HepG2 (cell line): Measurements from ENCODE around the gene CABP4. TPM values are rescaled to one million over a fixed set of nuclear protein-coding genes. Genes with fewer than 3 reads are reported as not detected.

Experiments used
- ATAC-seq: fragments of 200-7000 bp; cut with Tn5 transposase; 3 replicates; pipeline ENCODE4 v1.9.1; 2020; ENCODE audit warnings: mild to moderate bottlenecking, moderate library complexity
- BruUV-seq: library from RNA; stranded (reverse); fragments of 400-500 nt; replicated peaks from 2 replicates; lab custom pipeline; 2021; lab: Mats Ljungman, UMichigan
- CTCF ChIA-PET: fragments of 300-600 bp; formaldehyde crosslinking; extraction: SDS; loops from one replicate; lab custom pipeline; 2021; ENCODE audit warnings: low total read pairs, inconsistent platforms, low intra/inter-chr PET ratio; lab: Yijun Ruan, JAX
- POLR2A ChIA-PET: fragments of 350-600 bp; sonication (Branson Sonifier 250); formaldehyde crosslinking; loops from one replicate; lab custom pipeline; 2020; ENCODE audit warnings: antibody characterized with exemption, inconsistent platforms; lab: Yijun Ruan, JAX
- DNase-seq: peaks from one replicate; pipeline ENCODE4 v3.0.0-alpha.2; 2015; ENCODE audit warnings: low spot score
- FAIRE-seq: peaks from 3 replicates; lab custom pipeline; 2011; peaks lifted over from hg19 to GRCh38; lab: Jason Lieb, UNC
- H2AFZ ChIP-seq: one replicate; pipeline ENCODE4 v1.6.1; 2011; ENCODE audit warnings: low read length, inconsistent platforms
- H3K27ac ChIP-seq: fragments of 300-600 bp; 3 replicates; pipeline ENCODE4 v1.8.0; 2011; ENCODE audit warnings: mixed run types, mild to moderate bottlenecking, mixed read lengths, low read length, inconsistent platforms; ENCODE audit not compliant: insufficient read depth; ENCODE audit errors: extremely low read length
- H3K27me3 ChIP-seq, 2 experiments: fragments of 200-600 bp in 1 of 2; 2 replicates in 1 of 2; 3 replicates in 1 of 2; pipeline versions ENCODE4 v1.6.0 to v1.8.0; 2011; ENCODE audit warnings: low read length in 2 of 2, mild to moderate bottlenecking in 2 of 2, moderate library complexity in 2 of 2, inconsistent platforms in 1 of 2; ENCODE audit not compliant: insufficient read depth in 2 of 2, control insufficient read depth in 1 of 2
- H3K36me3 ChIP-seq, 2 experiments: fragments of 200-600 bp in 1 of 2; replicated peaks in 1 of 2; 2 replicates in 1 of 2; 3 replicates in 1 of 2; pipeline versions ENCODE4 v1.5.1 to v1.8.0; 2011; ENCODE audit warnings: low read length in 2 of 2, inconsistent platforms in 1 of 2; ENCODE audit not compliant: insufficient read depth in 2 of 2, control insufficient read depth in 1 of 2
- H3K4me1 ChIP-seq: 2 replicates; pipeline ENCODE4 v1.5.1; 2012; ENCODE audit warnings: low read length, inconsistent platforms; ENCODE audit not compliant: insufficient read depth
- H3K4me2 ChIP-seq: 2 replicates; pipeline ENCODE4 v1.6.0; 2011; ENCODE audit warnings: low read depth, low read length, inconsistent platforms
- H3K4me3 ChIP-seq, 3 experiments: fragments of 200-600 bp in 1 of 3; sonication (generic), shearing (Covaris generic) in 1 of 3; replicated peaks in 1 of 3; 2 replicates each; pipeline ENCODE4 v1.5.1; 2011 to 2016; ENCODE audit warnings: low read length in 3 of 3, inconsistent platforms in 2 of 3, low read depth in 2 of 3, mild to moderate bottlenecking in 2 of 3, control low read depth in 1 of 3, mixed read lengths in 1 of 3; ENCODE audit not compliant: insufficient read depth in 1 of 3
- H3K79me2 ChIP-seq: one replicate; pipeline ENCODE4 v1.6.1; 2011; ENCODE audit warnings: low read length, inconsistent platforms; ENCODE audit not compliant: insufficient read depth
- H3K9ac ChIP-seq: 2 replicates; pipeline ENCODE4 v1.6.0; 2011; ENCODE audit warnings: mild to moderate bottlenecking, low read depth, low read length, inconsistent platforms; ENCODE audit not compliant: insufficient read depth
- H3K9me3 ChIP-seq: 2 replicates; pipeline ENCODE4 v1.5.1; 2012; ENCODE audit warnings: mild to moderate bottlenecking, low read length
- H4K20me1 ChIP-seq: 2 replicates; pipeline ENCODE4 v1.6.0; 2011; ENCODE audit warnings: inconsistent platforms, mild to moderate bottlenecking, low read length, moderate library complexity; ENCODE audit not compliant: insufficient read depth
- AGO2 ChIP-seq: fragments of 200-400 bp; formaldehyde crosslinking; optimal IDR thresholded peaks from 2 replicates; pipeline ENCODE3; 2017; ENCODE audit warnings: mild to moderate bottlenecking, low read depth, low read length, moderate library complexity
- MTA1 ChIP-seq: sonication (generic); formaldehyde crosslinking; IDR thresholded peaks from 2 replicates; pipeline ENCODE4 v1.4.0; 2020; ENCODE audit warnings: missing genetic modification reagents, mild to moderate bottlenecking, borderline replicate concordance
- POLR2AphosphoS2 ChIP-seq: IDR thresholded peaks from 2 replicates; pipeline ENCODE4 v1.6.1; 2011; ENCODE audit warnings: low read depth, low read length, improper control_type of control experiment
- RBFOX2 ChIP-seq: fragments of 200-400 bp; formaldehyde crosslinking; IDR thresholded peaks from 2 replicates; pipeline ENCODE4 v1.6.1; 2017; ENCODE audit warnings: low read depth, mild to moderate bottlenecking, low read length
- SRSF9 ChIP-seq: fragments of 200-400 bp; formaldehyde crosslinking; IDR thresholded peaks from 2 replicates; pipeline ENCODE4 v1.6.1; 2018; ENCODE audit warnings: borderline replicate concordance, mild to moderate bottlenecking, low read depth, low read length; ENCODE audit not compliant: insufficient read depth, poor library complexity, severe bottlenecking
- ZNF484 ChIP-seq: sonication (generic); formaldehyde crosslinking; IDR thresholded peaks from 2 replicates; pipeline ENCODE4 v1.5.1; 2020; ENCODE audit warnings: mild to moderate bottlenecking, low read depth, missing genetic modification reagents, borderline replicate concordance
- ZNF629 ChIP-seq: sonication (generic); formaldehyde crosslinking; conservative IDR thresholded peaks from 2 replicates; pipeline ENCODE4 v1.5.0; 2020; ENCODE audit warnings: missing genetic modification reagents
- WGBS: methylation state at CpG from one replicate; pipeline ENCODE4 v1.1.6; 2017; ENCODE audit warnings: low lambda C conversion rate; 5-methylcytosine and 5-hydroxymethylcytosine counted together
- in situ Hi-C: cut with HindIII; loops from 2 replicates; pipeline ENCODE4 v1.10.0; 2017; ENCODE audit warnings: low pct_unique_long_range_greater_than_20kb; ENCODE audit not compliant: extremely low pct_ligation_motif_present
- intact Hi-C: fragments of 100-400 bp; cut with micrococcal nuclease; formaldehyde crosslinking; loops from one replicate; pipeline ENCODE4 v1.10.0; 2022; ENCODE audit not compliant: unreplicated experiment
- polyA plus RNA-seq, 8 experiments: library from polyadenylated mRNA; depleted of rRNA in 3 of 8; stranded (reverse) in 7 of 8; unstranded in 1 of 8; fragments of >200 nt; fragmentation: Illumina TruSeq in 4 of 8; extraction: Trizol in 4 of 8; gene quantifications; 2 replicates each; pipeline versions ENCODE4 v1.2.1 to v1.2.3, GENCODE V29; 2011 to 2016; ENCODE audit warnings: low read depth in 4 of 8, missing spikeins in 1 of 8, mixed read lengths in 1 of 8; ENCODE audit not compliant: insufficient read depth in 1 of 8
- total RNA-seq, 5 experiments: library from RNA; depleted of rRNA; stranded (reverse); fragments of >200 nt; fragmentation: Illumina TruSeq; extraction: Trizol; gene quantifications; 2 replicates each; pipeline ENCODE4 v1.2.3, GENCODE V29; 2016; ENCODE audit warnings: low read depth in 1 of 5
- TF ChIP-seq, protein P1 (sequence below): sonication (generic); formaldehyde crosslinking; IDR thresholded peaks from 2 replicates; pipeline ENCODE4 v1.4.0; 2020; ENCODE audit warnings: missing genetic modification reagents

The CABP4 gene
- total and polyA plus RNA-seq, 2 of the 13 experiments (the other 11 are each of a cell fraction or from before 2014, with no cell fraction given) = not detected

DNA sequence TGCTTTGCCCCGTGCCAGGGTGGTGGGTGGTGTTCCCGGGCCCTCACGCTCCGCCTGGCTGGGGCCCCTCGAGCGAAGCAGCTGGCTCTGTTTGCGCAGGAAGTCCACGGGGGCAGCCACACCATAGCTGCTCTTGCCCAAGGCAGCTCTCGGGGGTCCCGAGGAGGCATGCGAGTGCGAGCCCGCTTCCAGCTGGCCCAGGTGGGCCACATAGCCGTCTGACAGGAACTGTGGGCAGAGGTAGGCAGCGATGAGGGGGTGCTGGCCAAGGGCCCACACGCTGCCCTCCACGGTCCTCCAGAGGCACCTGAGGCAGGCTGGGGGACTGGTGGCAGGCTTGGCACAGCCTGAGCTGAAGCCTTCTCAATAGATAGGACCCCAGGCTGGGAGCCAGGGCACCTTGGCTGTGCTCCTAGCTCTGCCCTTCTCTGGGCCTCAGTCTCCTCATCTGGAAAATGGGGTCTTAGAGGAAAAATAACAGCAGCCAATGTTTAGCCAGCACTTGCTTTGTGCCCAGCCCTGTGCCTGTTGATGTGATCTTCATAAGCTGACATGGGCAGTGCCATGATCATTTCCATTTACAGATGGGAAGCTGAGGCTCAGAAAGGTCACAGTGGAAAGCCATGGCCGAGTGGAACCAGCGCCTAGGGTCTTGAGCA lies 37.0 kb downstream of the CABP4 start:
- Histone ChIP-seq H3K36me3 (peaks cover 3 to 21% of the 10 kb centered on the region in 2 experiments; a peak in 4 of 5 replicates), H3K4me1 (no peaks in the 10 kb centered on the region), H3K4me2 (no peak overlapping the region), H3K79me2 (no peaks in the 10 kb centered on the region), H3K27ac (no peak overlapping the region), H3K9me3 (no peaks in the 10 kb centered on the region), H3K27me3 (no peaks in the 10 kb centered on the region), H3K9ac (no peak overlapping the region), H2AFZ (no peak overlapping the region), H3K4me3 (no peak overlapping the region), H4K20me1 (no peaks in the 10 kb centered on the region)
- DNase-seq = no peak
- ChIA-PET POLR2A (interaction anchor here (1.3 to 1.4 kb wide), 1 partner anchor 9 kb away, joined by 3 to 6 read pairs; the partner anchor contains the start of gene AIP), CTCF (no interaction called here)
- in situ Hi-C loops (no loop called here), intact Hi-C loops (no loop called here)
- WGBS = no CpG with 5 or more reads among the region's 19 CpGs
- no peak for ATAC-seq
- TF ChIP-seq ZNF484 (CRISPR knock-in tag) (no peak), RBFOX2 (peak; percentile 66; the same call in 1 of the 2 replicates), POLR2AphosphoS2 (no peak), MTA1 (no peak), AGO2 (peak; percentile 64), SRSF9 (no peak), ZNF629 (peak; percentile 91)
- TF ChIP-seq, protein P1, sequence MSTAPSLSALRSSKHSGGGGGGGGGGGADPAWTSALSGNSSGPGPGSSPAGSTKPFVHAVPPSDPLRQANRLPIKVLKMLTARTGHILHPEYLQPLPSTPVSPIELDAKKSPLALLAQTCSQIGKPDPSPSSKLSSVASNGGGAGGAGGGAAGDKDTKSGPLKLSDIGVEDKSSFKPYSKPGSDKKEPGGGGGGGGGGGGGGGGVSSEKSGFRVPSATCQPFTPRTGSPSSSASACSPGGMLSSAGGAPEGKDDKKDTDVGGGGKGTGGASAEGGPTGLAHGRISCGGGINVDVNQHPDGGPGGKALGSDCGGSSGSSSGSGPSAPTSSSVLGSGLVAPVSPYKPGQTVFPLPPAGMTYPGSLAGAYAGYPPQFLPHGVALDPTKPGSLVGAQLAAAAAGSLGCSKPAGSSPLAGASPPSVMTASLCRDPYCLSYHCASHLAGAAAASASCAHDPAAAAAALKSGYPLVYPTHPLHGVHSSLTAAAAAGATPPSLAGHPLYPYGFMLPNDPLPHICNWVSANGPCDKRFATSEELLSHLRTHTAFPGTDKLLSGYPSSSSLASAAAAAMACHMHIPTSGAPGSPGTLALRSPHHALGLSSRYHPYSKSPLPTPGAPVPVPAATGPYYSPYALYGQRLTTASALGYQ (CRISPR knock-in tag) = no peak
- no TSS peak for BruUV-seq
- FAIRE-seq = no peak
